Karpas-422 (cell line): ENCODE measurements around the gene GJB6. TPM values are rescaled to one million over a fixed set of nuclear protein-coding genes. Genes with fewer than 3 reads are reported as not detected.
"Not testable (repeated sequence)": the region's sequence is repeated elsewhere in the genome, so short reads cannot be mapped to it uniquely, and the experiment has no call there.

ENCODE experiments used
- DNase-seq: peaks from one replicate; pipeline ENCODE4 v3.0.0-alpha.2; 2015
- H2AFZ ChIP-seq: fragments of 200-600 bp; sonication (generic); 2 replicates; pipeline ENCODE4 v1.6.1; 2014; ENCODE audit warnings: antibody characterized with exemption, low read length, mixed read lengths
- H3K27ac ChIP-seq: fragments of 200-600 bp; sonication (generic); 2 replicates; pipeline ENCODE4 v1.5.1; 2014; ENCODE audit warnings: mild to moderate bottlenecking, low read length, moderate library complexity
- H3K27me3 ChIP-seq: fragments of 200-600 bp; sonication (generic); 2 replicates; pipeline ENCODE4 v1.6.1; 2014; ENCODE audit warnings: low read length, mixed read lengths
- H3K36me3 ChIP-seq: fragments of 200-600 bp; sonication (generic); 2 replicates; pipeline ENCODE4 v1.6.1; 2014; ENCODE audit warnings: low read length, mixed read lengths; ENCODE audit not compliant: insufficient read depth
- H3K4me1 ChIP-seq: fragments of 200-600 bp; sonication (generic); 2 replicates; pipeline ENCODE4 v1.6.1; 2014; ENCODE audit warnings: mild to moderate bottlenecking, low read length, mixed read lengths
- H3K4me2 ChIP-seq: fragments of 200-600 bp; sonication (generic); 2 replicates; pipeline ENCODE4 v1.6.1; 2014; ENCODE audit warnings: low read length, low read depth, mild to moderate bottlenecking; ENCODE audit not compliant: poor library complexity, severe bottlenecking
- H3K4me3 ChIP-seq: fragments of 200-600 bp; sonication (generic); 2 replicates; pipeline ENCODE4 v1.5.1; 2014; ENCODE audit warnings: mild to moderate bottlenecking, antibody characterized with exemption, low read length, mixed read lengths
- H3K79me2 ChIP-seq: fragments of 200-600 bp; sonication (generic); 2 replicates; pipeline ENCODE4 v1.6.1; 2014; ENCODE audit warnings: mild to moderate bottlenecking, low read length, mixed read lengths
- H3K9ac ChIP-seq: fragments of 200-600 bp; sonication (generic); 2 replicates; pipeline ENCODE4 v1.6.0; 2014; ENCODE audit warnings: low read length
- H3K9me2 ChIP-seq: fragments of 200-600 bp; sonication (generic), shearing (Covaris generic); replicated peaks from 2 replicates; pipeline ENCODE4 v1.6.0; 2014; ENCODE audit warnings: mild to moderate bottlenecking, low read length, moderate library complexity; ENCODE audit not compliant: insufficient read depth
- H3K9me3 ChIP-seq: fragments of 300-700, 200-600 bp; sonication (generic); 2 replicates; pipeline ENCODE4 v1.6.1; 2014; ENCODE audit warnings: low read length, mixed read lengths
- H4K20me1 ChIP-seq: fragments of 200-600 bp; sonication (generic); 2 replicates; pipeline ENCODE4 v1.6.1; 2014; ENCODE audit warnings: mild to moderate bottlenecking, antibody characterized with exemption, low read length, low read depth; ENCODE audit not compliant: insufficient read depth
- total RNA-seq: library from RNA; depleted of rRNA; stranded (reverse); fragments of >200 nt; shearing (Covaris generic); gene quantifications from 2 replicates; pipeline ENCODE4 v1.2.3, GENCODE V29; 2014; ENCODE audit warnings: low replicate concordance; rRNA removed

The GJB6 gene
- total RNA-seq: not detected in 2 replicates

DNA sequence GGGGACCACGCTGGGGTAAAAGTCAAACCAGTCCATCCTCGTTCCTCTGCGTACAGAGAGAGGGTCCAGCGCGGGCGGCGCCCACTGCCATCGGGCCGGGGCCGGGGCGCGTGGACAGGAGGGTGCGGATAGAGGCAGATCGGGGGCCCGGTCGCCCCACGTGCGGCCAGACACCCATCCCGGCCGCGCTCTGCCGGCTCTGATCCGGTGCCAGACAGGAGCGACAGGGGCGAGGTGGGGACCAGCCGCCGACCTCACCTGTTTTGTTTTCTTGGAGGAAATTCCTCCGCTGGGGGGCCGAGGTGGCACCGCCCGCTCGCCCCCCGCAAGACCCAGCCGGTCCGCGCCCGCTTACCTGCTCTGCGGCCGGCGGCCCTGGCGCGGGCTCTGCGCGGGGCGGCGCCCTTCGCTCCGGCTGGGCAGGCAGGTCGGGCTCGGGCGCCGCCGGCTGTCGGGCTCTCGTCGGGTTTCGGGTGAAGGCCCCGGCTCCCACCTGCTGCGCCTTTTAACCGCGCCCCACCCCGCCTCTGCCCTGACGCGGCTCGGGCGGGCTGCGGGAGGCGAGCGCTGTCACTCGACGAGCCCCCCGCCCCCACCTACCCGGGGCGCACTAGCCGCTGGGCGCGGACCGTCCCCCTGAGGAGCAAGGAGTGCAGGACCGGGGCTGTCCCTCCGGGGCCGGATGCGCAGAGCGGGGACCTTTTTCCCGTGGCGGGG is at the start of gene GJB6:
Gene GJB6 (minus strand): TSS at position 481 of the 717 bp plus-strand sequence. CDS start 8,839 bp downstream, outside the sequence.
- Histone ChIP-seq H3K27me3 (no peaks in the 10 kb centered on the region), H3K9me3 (no peaks in the 10 kb centered on the region), H4K20me1 (no peaks in the 10 kb centered on the region), H2AFZ (no peak within 1 kb of the TSS), H3K79me2 (no peaks in the 10 kb centered on the region), H3K4me1 (peaks cover 11% of the 10 kb centered on the region), H3K9me2 (no peaks in the 10 kb centered on the region), H3K27ac (no peak within 1 kb of the TSS), H3K9ac (no peak within 1 kb of the TSS), H3K4me3 (no peak within 1 kb of the TSS), H3K4me2 (no peak within 1 kb of the TSS), H3K36me3 (no peaks in the 10 kb centered on the region)
- DNase-seq: no peak

DNA sequence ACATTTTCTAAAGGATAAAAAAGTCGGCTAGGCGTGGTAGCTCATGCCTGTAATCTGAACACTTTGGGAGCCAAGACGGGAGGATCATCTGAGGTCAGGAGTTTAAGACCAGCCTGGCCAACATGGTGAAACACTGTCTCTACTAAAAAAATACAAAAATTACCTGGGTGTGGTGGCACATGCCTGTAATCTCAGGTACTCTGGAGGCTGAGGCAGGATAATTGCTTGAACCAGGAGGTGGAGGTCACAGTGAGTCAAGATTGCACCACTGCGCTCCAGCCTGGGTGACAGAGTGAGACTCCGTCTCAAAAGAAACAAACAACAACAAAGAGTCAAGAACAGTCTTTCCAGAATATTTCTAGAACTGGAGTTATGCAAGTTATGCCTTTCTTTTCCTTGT is 44.8 kb upstream of the GJB6 start:
- H3K4me2 ChIP-seq, H3K4me1 ChIP-seq, H4K20me1 ChIP-seq, H3K9me2 ChIP-seq, H3K27me3 ChIP-seq, H3K79me2 ChIP-seq, H3K27ac ChIP-seq, DNase-seq, H3K4me3 ChIP-seq, H3K36me3 ChIP-seq, H2AFZ ChIP-seq, H3K9ac ChIP-seq, H3K9me3 ChIP-seq: not testable (repeated sequence)

DNA sequence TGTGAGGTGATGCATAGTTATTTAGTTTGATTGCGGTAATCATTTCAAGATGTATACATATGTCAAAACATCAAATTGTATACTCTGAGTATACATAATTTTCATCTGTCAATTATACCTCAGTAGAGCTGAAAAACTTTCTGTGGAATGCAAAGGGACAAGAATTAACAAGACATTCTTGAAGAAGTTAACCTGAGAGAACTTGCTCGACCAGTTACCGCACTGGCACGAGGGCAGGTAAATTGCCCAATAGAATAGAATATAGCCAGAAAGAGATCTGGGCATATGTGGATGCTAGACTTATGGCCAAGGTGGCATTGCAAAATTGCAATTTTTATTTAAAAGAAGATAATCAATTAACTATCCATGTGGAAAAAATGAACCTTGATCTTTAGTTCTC is 42.3 kb upstream of the GJB6 start:
- Histone ChIP-seq H3K9me2 (no peaks in the 10 kb centered on the region), H2AFZ (no peak overlapping the region), H3K9me3 (no peaks in the 10 kb centered on the region), H3K27ac (no peak overlapping the region), H3K4me2 (no peak overlapping the region), H3K36me3 (no peaks in the 10 kb centered on the region), H3K79me2 (no peaks in the 10 kb centered on the region), H3K9ac (no peak overlapping the region), H4K20me1 (no peaks in the 10 kb centered on the region), H3K4me3 (no peak overlapping the region), H3K27me3 (no peaks in the 10 kb centered on the region), H3K4me1 (peaks cover under 1% of the 10 kb centered on the region; the same call in 1 of the 2 replicates)
- no peak for DNase-seq

DNA sequence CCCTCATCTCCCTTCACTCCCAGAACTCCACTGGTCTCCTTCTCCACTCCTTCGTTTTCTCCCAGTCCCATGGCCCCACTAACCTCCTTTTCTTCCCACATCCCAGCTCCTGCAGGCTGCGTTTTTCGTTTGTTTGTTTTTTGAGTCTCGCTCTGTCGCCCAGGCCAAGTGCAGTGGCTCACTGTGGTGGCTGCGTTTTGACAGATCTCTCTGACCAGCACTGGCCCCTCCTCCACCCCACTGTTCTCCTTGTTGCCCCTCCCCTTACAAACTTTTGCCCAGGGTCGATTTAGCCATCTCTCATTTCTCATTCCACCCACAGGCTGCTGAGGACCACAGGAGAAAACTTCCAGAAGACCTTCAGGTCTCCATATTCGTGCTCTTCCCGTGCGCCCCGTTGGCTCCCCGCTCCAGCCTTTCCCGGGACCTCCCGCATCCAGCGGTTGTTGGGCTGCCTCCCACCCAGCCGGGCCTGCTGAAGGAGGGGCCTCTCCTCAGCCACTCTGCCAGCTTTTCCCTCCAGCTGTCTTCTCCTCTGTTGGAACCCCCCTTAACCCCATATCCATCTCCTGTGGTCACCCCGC is 40.6 kb upstream of the GJB6 start:
- Histone ChIP-seq H2AFZ (no peak overlapping the region), H3K9me2 (no peaks in the 10 kb centered on the region), H4K20me1 (no peaks in the 10 kb centered on the region), H3K9me3 (no peaks in the 10 kb centered on the region), H3K36me3 (no peaks in the 10 kb centered on the region), H3K4me1 (no peaks in the 10 kb centered on the region), H3K9ac (no peak overlapping the region), H3K27me3 (no peaks in the 10 kb centered on the region), H3K4me3 (no peak overlapping the region), H3K4me2 (no peak overlapping the region), H3K79me2 (no peaks in the 10 kb centered on the region), H3K27ac (no peak overlapping the region)
- DNase-seq: no peak

DNA sequence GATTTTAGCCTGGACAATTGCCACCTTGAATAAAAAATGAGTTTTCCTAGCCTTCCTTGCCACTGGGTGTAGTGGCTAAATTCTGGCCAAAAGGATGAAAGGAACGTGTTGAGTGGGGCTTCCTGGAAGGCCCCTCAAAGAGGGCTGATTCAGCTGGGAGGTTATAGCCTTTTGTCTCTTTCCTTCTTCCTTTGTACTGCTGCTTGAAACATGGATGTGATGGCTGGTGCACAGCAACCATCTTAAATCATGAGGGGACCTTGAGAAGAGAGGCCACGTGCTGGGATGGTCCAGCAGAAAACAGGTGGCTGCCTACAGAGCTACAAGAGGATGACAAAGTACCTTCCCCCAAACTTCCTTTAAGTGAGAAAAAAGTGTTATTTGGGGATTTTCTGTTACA is 40.0 kb upstream of the GJB6 start:
- H3K9ac ChIP-seq: no peak overlapping the region
- no peaks in the 10 kb centered on the region for H3K27me3 ChIP-seq
- H2AFZ ChIP-seq: no peak overlapping the region
- H3K9me3 ChIP-seq: no peaks in the 10 kb centered on the region
- H3K4me3 ChIP-seq: no peak overlapping the region
- no peaks in the 10 kb centered on the region for H3K79me2 ChIP-seq
- H3K4me2 ChIP-seq: no peak overlapping the region
- DNase-seq: no peak
- H3K9me2 ChIP-seq: no peaks in the 10 kb centered on the region
- no peaks in the 10 kb centered on the region for H3K36me3 ChIP-seq
- H3K4me1 ChIP-seq: no peaks in the 10 kb centered on the region
- no peak overlapping the region for H3K27ac ChIP-seq
- H4K20me1 ChIP-seq: no peaks in the 10 kb centered on the region

DNA sequence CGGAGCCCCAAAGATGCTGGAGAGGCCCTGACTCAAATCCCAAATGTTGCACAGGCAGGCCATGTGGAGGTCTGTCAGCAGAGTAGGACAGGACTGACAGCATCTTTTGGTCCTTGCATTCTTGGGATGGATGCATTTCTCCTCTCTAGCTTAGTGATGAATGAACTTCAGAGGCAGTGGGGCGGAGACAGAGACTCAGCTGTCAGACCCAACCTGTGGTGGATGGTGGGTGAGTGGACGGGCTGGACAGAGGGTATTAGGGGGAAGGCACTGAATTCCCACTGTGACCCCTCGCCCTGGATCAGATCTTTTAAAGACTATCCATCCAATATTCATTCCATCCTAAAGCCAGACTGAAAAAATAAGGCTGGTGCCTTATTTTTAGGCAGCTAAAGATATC is 39.3 kb upstream of the GJB6 start:
- no peak overlapping the region for H2AFZ ChIP-seq
- H3K27ac ChIP-seq: no peak overlapping the region

DNA sequence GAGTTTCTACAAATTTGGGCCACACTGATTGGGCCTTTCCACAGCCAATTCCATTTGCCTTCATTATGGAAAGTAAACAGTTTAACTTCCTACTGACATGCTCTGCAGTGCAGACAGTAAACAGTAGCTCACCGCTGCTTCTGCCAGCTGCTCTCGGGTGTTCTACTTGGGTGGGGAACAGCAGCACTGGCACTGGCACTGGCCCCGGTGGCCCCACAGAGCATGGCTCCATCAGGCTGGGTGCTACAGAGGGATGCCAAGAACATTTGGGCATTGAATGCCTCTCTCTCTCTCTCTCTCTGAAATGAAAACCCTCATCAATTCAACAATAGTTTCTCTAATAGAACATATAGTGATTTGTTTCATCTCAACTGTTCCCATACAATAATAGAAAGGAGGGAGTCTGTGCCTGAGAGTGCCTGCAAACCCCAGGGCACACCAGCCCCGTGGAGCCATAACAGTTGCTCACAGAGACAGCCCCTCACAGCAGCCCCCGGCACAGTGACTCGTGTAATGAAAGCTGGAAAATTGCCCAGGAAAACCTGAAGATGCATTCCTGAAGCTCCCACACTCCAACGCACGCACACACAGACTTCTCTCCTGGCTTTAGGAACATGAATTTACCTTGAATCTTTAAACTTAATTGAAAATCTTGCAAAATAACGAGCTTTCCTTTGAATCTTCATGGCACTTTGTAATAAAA is 38.2 kb upstream of the GJB6 start:
- no peaks in the 10 kb centered on the region for H3K4me1 ChIP-seq
- no peak overlapping the region for H3K27ac ChIP-seq
- H3K79me2 ChIP-seq: no peaks in the 10 kb centered on the region
- no peak overlapping the region for H3K9ac ChIP-seq
- no peaks in the 10 kb centered on the region for H4K20me1 ChIP-seq
- no peak for DNase-seq
- no peak overlapping the region for H2AFZ ChIP-seq
- H3K27me3 ChIP-seq: no peaks in the 10 kb centered on the region
- no peak overlapping the region for H3K4me3 ChIP-seq
- H3K36me3 ChIP-seq: no peaks in the 10 kb centered on the region
- H3K4me2 ChIP-seq: no peak overlapping the region
- H3K9me3 ChIP-seq: no peaks in the 10 kb centered on the region
- no peaks in the 10 kb centered on the region for H3K9me2 ChIP-seq

More for the DNA sequence above, 39.3 kb upstream of the GJB6 start:
- no peak for DNase-seq
- Histone ChIP-seq H3K4me1 (no peaks in the 10 kb centered on the region), H3K4me3 (no peak overlapping the region), H3K79me2 (no peaks in the 10 kb centered on the region), H3K9ac (no peak overlapping the region), H3K36me3 (no peaks in the 10 kb centered on the region), H3K4me2 (no peak overlapping the region), H4K20me1 (no peaks in the 10 kb centered on the region), H3K9me3 (no peaks in the 10 kb centered on the region), H3K27me3 (no peaks in the 10 kb centered on the region), H3K9me2 (no peaks in the 10 kb centered on the region)

DNA sequence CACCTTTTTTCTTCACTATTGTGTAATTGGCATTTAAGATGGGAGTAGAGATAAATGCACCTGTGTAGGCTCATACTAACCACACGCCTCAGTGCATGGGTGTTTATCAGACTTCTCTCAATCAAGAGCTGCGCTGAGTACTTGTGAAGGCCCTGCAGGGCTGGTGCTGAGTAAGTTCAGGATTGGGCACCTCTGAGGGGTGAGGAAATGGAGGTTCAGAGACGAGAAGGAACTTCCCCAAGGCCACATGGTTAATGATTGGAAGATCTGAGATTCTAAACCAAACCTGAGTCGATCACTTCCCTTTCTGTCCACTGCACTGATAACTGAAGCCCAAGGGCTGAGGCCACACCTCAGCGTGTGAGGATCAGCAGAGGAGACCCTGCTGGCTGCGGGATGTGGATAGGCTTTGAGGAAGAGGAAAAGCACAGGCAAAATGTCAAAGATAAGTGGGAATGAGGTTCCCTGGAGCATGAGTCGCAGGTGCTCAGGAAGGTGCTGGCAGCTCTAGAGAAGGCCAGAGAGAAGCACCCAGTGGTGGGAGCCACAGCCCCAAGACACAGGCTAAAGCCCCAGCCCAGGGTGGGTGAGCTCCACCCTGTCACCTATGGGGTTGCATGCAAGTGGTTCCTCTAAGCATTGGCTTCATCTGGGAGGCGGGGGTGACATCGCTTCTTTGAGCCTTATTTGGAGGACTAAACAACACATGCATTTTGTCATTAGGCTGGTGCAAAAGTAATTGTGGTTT is 32.3 kb upstream of the GJB6 start:
- no peak overlapping the region for H3K9ac ChIP-seq
- no peaks in the 10 kb centered on the region for H3K79me2 ChIP-seq
- H3K36me3 ChIP-seq: no peaks in the 10 kb centered on the region
- no peak overlapping the region for H3K27ac ChIP-seq
- H4K20me1 ChIP-seq: no peaks in the 10 kb centered on the region
- no peaks in the 10 kb centered on the region for H3K9me2 ChIP-seq
- no peaks in the 10 kb centered on the region for H3K9me3 ChIP-seq
- no peaks in the 10 kb centered on the region for H3K4me1 ChIP-seq
- H3K4me2 ChIP-seq: no peak overlapping the region
- DNase-seq: no peak
- no peak overlapping the region for H2AFZ ChIP-seq
- no peaks in the 10 kb centered on the region for H3K27me3 ChIP-seq
- H3K4me3 ChIP-seq: no peak overlapping the region
